Activated CD8-positive, alpha-beta memory T cell treated with anti-CD3 and anti-CD28 coated beads, Interleukin-2, amount 50 U/mL, for 48 hours (primary cell): ENCODE results near the gene DMRTB1.

ENCODE experiments used
- DNase-seq: peaks from one replicate; pipeline ENCODE4 v3.0.0-alpha.2; 2020

Gene DMRTB1

GRCh38 chr1:53438427-53439336 lies 20.5 kb upstream of the DMRTB1 start:
- DNase-seq: no peak

GRCh38 chr1:53439337-53440207 lies 19.6 kb upstream of the DMRTB1 start:
- DNase-seq: no peak

GRCh38 chr1:53440633-53441032 lies 18.6 kb upstream of the DMRTB1 start:
- no peak for DNase-seq

DNA sequence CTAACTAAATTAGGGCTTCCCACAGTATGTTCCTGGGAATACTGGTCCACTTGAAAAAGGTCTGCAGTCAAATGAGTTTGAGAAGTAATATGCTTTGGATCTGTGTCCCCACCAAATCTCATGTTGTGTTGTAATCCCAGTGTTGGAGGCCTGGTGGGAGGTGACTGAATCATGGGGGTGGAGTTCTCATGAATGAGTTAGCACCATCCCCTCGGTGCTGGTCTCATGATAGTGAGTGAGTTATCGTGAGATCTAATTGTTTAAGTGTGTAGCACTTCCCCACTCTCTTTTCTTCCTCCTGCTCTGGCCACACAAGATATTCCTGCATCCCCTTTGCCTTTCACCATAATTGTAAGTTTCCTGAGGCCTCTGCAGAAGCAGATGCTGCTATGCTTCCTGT lies 16.9 kb upstream of the DMRTB1 start:
- no peak for DNase-seq

GRCh38 chr1:53446051-53446450 lies 13.1 kb upstream of the DMRTB1 start:
- no peak for DNase-seq

DNA sequence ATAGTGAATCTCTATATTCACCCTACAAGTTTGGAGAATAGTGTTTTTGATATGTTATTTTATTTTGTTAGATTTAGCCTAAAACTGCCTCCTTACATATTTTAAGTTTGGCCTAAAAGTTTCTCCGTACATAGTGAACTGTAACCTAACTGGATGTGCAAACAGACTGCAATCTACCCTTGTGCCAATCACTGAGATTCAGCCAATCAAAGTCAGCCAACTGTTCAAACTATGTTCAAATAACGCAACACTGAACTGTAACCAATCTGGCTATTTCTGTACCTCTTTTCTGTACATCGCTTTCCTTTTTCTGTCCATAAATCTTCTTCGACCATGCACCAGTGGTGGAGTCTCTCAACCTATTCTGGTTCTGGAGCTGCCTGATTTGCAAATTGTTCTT lies 11.8 kb upstream of the DMRTB1 start:
- DNase-seq: no peak

DNA sequence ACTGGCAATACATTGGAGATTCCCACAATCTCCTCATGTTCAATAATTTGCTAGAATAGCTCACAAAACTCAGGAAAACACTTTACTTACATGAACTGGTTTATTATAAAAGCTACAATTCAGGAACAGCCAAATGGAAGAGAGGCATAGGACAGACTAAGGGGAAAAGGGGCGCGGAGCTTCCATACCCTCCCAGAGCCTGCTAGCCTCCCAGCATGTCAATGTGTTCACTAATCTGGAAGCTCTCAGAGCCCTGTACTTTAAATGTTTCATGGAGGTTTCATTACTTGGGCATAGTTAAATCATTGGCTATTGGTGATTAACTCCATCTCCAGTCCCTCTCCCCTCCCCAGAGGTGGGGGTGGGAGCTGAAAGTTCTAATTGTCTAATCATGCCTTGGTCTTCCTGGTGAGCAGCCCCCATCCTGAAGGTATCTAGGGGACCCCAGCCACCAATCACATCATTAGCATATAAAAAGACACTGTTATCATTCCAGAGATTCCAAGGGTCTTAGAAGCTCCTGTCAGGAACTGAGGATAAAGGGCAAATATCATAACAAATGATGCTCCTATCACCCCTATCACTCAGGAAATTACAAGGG lies 10.9 kb upstream of the DMRTB1 start:
- DNase-seq: no peak

DNA sequence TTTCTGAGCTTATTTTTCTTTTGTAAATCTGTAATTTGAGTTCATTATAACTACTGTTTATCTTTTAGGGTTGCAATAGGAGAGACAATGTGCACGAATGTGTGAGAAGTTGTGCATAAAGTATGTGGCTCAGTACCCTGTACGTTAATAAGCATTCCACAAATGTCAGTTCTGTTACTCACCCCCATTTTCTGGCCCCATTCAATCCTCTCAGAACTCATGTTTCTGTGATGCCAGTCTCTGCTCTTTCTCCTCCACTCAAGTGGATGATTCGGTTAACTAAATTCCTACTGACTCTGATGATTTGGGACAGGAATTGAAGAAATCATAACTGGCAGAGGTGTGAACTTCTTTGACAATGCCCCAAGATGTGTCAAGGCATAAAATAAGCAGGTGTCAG lies 10.2 kb upstream of the DMRTB1 start:
- no peak for DNase-seq

DNA sequence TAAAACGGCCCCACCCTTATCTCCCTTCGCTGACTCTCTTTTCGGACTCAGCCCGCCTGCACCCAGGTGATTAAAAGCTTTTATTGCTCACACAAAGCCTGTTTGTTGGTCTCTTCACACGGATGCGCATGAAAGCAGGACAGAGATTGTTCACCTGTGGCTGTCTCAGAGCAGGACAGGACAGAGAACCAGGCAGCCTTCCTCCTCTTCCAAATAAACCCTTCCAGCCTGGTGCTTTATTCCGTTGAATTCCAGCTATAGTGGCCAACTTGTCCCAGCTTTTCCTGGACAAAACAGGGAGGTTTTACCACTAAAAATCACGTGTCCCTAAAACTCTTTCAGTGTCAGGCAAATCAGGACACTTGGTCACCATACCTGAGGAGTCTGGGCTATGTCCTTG lies 9.5 kb upstream of the DMRTB1 start:
- no peak for DNase-seq

DNA sequence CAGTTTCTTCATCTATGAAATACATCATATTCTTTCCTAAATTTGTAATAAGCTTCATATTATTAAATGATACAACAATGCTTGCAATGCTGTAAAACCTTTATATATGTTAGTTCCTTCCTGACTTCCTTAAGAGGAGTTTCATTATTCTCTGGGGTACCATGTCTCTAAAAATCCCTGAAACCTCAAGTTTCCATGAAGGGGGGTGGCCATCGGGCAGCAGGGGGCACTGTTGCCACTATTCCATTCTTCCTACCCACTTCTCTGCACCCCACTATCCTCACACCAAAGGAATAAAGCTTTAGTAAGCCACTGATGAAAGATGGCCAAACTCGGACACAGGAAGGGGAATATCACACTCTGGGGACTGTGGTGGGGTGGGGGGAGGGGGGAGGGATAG lies 9.0 kb upstream of the DMRTB1 start:
- DNase-seq: no peak

GRCh38 chr1:53454019-53454418 lies 5.2 kb upstream of the DMRTB1 start:
- no peak for DNase-seq

- DNase-seq: no peak
Observed at GRCh38 chr1:53455364-53455991, 3.7 kb upstream of the DMRTB1 start.

GRCh38 chr1:53458634-53459033 lies 565 bp upstream of the DMRTB1 start:
- DNase-seq: no peak

DNA sequence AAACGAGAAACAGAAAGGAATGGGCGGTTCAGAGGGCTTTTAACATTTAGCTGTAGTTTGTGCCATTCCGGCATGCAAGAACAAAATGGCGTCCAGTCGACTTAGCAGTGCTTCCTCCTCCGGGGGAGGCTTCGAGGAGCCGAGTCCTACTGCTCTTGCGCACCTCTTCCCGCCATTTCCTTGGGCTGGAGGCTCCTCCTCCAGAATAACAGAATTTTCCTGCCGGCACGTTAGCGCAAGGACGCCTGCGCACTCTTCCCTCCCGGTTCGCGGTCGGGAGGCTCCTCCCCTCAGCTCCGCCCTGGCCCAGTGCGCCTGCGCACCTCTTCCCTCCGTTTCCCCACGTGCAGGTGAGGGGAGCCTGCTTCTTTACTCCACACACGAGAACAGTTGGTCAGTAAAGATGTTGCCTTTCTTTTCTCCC lies 1.0 kb downstream of the DMRTB1 start:
- no peak for DNase-seq

DNA sequence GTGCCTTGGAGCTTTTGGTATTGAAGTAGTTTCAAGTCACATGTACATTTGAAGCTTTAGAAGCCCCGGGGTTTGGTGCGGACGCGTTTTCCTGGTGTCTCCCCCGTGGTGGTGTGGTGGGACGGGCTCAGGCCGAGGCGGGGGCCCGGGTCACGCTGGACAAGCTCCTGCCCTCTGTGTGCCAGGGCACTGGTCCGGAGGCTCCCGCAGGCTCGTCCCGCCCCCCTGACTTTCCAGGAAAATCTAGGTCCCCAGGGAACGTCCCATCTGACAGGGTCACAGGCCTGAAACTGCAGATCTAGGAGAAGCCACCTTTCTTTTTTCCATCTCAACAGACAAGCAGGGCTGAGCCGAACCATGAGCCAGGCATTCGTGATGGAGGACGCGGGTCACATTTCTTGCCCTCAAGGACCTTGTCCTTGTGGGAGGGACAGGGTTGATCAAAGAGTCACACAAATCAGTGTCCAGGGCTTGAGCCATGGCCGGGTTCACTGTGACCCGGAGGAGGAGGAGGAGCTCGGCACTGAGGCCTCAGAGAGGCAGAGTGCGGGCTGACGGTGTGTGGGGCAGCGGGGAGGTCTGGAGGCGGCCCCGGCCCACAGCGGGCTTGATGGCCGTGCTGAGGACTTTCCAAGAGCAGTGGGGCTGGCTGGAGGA lies 1.6 kb downstream of the DMRTB1 start:
- no peak for DNase-seq

GRCh38 chr1:53461323-53462044 lies 2.3 kb downstream of the DMRTB1 start:
- no peak for DNase-seq

DNA sequence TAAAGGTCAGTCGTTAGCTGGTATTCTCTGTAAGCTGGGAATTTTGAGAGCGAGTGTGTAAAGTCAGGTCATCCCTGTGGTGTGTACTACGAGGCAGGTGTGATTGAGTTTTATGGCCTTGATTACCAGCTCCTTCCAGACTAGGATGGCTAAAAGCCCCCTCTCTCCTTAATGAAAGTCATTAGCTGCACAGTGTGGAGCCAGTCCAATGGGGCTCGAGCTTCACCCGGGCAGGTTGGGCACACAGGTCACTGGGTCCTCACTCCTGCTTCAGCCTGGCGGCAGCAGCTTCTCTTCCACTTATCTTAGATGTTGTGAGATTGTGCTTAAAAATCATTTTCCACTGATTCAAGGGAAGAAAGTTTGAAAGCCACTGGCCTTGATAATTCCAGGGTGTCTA lies 3.0 kb downstream of the DMRTB1 start:
- DNase-seq: no peak

DNA sequence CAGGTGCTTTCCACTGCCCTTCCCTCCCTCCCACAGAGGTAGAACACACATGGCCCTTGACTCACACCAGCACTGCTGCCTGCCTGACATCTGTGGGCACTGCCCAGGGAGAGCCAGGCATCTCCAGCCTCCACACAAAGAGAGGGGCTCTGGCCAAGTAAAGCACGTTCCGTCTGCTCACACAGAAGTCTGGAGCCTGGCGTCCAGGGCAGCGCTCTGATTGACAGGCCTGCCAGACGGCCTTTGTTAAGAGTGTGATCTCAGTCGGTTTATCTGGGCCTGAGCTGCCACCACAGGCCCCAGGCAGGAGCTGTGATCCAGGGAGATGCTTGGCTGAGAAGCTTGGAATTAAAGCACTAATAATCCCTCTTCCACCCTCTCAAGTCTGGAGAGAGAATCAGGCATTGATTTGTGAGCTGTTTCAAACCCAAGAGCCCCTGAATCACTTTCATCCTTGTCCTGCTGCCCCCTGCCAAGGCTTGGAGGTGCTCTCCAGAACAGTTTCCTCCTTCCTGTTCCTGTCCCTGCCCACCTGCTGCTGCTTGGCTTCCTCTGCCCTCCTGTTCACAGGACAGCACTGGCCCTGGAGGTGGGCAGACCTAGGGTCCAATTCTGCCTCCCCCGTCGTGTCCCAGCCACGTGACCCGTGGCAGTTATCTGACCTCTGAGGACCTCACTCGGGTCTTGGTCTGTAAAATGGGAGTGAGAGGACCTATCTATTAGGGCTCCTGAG lies 3.7 kb downstream of the DMRTB1 start:
- no peak for DNase-seq

- no peak for DNase-seq
Observed at GRCh38 chr1:53463961-53464899, 5.0 kb downstream of the DMRTB1 start.
